Uterus (tissue), 4 donors: ENCODE results near the gene ZMYND8. TPM values are rescaled to one million over a fixed set of nuclear protein-coding genes. Genes with fewer than 3 reads are reported as not detected.
"Not testable (repeated sequence)": the region's sequence is repeated elsewhere in the genome, so short reads cannot be mapped to it uniquely, and the experiment has no call there.

ENCODE experiments used
- DNase-seq, 2 donors: peaks; one replicate each; pipeline ENCODE4 v3.0.0-alpha.2; 2019 to 2020
- H3K27ac ChIP-seq, 2 donors: fragments of 200-600 bp; sonication (generic); 1 replicate in 1 of 2; 2 replicates in 1 of 2; pipeline ENCODE4 v1.5.1; 2016 to 2018
- H3K27me3 ChIP-seq, 2 donors: fragments of 200-600 bp; sonication (generic); one replicate each; pipeline ENCODE4 v1.5.1; 2018 to 2019; ENCODE audit warnings: control low read depth in 1 of 2
- H3K36me3 ChIP-seq, 2 donors: fragments of 200-600 bp; sonication (generic); one replicate each; pipeline ENCODE4 v1.5.1; 2019; ENCODE audit warnings: control low read depth in 1 of 2
- H3K4me1 ChIP-seq, 2 donors: fragments of 200-600 bp; sonication (generic); one replicate each; pipeline ENCODE4 v1.5.1; 2018 to 2019; ENCODE audit warnings: control low read depth in 1 of 2
- H3K4me3 ChIP-seq, 2 donors: fragments of 200-600 bp; sonication (generic); 1 replicate in 1 of 2; 2 replicates in 1 of 2; pipeline ENCODE4 v1.5.1; 2018 to 2019; ENCODE audit warnings: mild to moderate bottlenecking in 1 of 2
- H3K9me3 ChIP-seq, 2 donors: fragments of 200-600 bp; sonication (generic); one replicate each; pipeline ENCODE4 v1.5.1; 2019; ENCODE audit warnings: control low read depth in 1 of 2
- CTCF ChIP-seq, 4 experiments: fragments of 200-600 bp in 2 of 4; fragments of 450-650 bp in 2 of 4; sonication (generic) in 2 of 4; IDR thresholded peaks; one replicate each; pipeline ENCODE4 v1.5.1; 2016 to 2019; ENCODE audit warnings: antibody characterized with exemption in 4 of 4, mild to moderate bottlenecking in 2 of 4, moderate library complexity in 1 of 4
- POLR2A ChIP-seq, 2 donors: fragments of 450-650 bp; IDR thresholded peaks; one replicate each; pipeline ENCODE4 v1.6.1; 2016; ENCODE audit warnings: antibody characterized with exemption in 2 of 2, mild to moderate bottlenecking in 1 of 2, moderate library complexity in 1 of 2
- intact Hi-C: fragments of 100-400 bp; cut with DNase I; formaldehyde crosslinking; loops from one replicate; pipeline ENCODE4 v1.15.1; 2023; ENCODE audit warnings: low total_unique reads
- total RNA-seq, 4 donors: library from RNA; depleted of rRNA in 3 of 4; stranded (reverse); fragments of >200 nt in 3 of 4; gene quantifications; one replicate each; pipeline versions ENCODE4 v1.1.0 to v1.2.4, GENCODE V29; 2014 to 2023
- donor health status: DM: yes; HTN: yes; CAD: no.

Gene ZMYND8
- total RNA-seq, 4 donors from 2014 or later = 10.2 to 26.7 (median 16.0) TPM

GRCh38 chr20:47310729-47311128 is 45.8 kb downstream of the ZMYND8 start:
- Histone ChIP-seq H3K36me3 (no peaks in the 10 kb centered on the region), H3K27me3 (no peaks in the 10 kb centered on the region), H3K27ac (no peak overlapping the region), H3K4me1 (peaks cover 0 to 10% of the 10 kb centered on the region in 2 donors), H3K4me3 (no peak overlapping the region), H3K9me3 (no peaks in the 10 kb centered on the region)
- intact Hi-C loops = no loop called here
- TF ChIP-seq POLR2A (IDR thresholded peaks at IDR 0.05) (no peak), CTCF (IDR thresholded peaks at IDR 0.05) (no peak)
- DNase-seq = no peak

DNA sequence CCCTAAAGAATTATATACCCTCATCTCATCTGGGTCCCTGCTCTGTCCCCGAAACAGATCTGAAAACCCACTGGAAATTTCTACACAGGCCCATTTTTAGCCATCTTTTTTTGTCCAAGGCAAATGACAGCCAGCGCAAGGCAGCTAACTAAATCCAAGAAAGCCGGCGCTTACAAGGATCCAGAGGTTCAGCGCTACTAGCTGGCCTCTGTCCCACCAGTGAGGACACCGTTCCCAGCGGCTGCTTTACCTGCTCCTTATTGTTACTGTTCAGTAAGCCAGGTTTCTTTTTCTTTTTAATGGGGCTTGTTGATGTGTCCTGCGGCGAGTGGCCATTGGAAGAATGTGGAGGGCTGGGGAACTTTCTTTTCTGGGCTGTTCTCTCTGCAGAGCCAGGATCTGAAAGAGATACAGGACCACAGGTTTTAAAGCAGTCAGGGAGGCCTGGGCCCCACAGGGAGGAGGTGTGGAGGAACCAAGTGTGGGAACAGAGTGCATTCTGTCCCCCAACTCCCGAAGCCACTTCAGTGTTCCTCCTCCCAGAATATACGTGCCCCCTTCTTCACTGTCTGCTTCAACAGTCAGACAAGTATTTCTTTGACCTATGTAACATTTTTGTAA is 46.6 kb downstream of the ZMYND8 start:
- H3K36me3 ChIP-seq = no peaks in the 10 kb centered on the region

GRCh38 chr20:47309394-47309793 is 47.1 kb downstream of the ZMYND8 start:
- H3K27me3 ChIP-seq = no peaks in the 10 kb centered on the region
- DNase-seq = no peak
- intact Hi-C loops = no loop called here
- H3K27ac ChIP-seq = no peak overlapping the region
- no peak overlapping the region for H3K4me3 ChIP-seq
- no peaks in the 10 kb centered on the region for H3K36me3 ChIP-seq
- TF ChIP-seq CTCF (IDR thresholded peaks at IDR 0.05) = no peak
- no peak for TF ChIP-seq POLR2A (IDR thresholded peaks at IDR 0.05)
- no peaks in the 10 kb centered on the region for H3K4me1 ChIP-seq
- no peaks in the 10 kb centered on the region for H3K9me3 ChIP-seq

More for the DNA sequence above, 46.6 kb downstream of the ZMYND8 start:
- Histone ChIP-seq H3K9me3 (no peaks in the 10 kb centered on the region), H3K4me3 (no peak overlapping the region), H3K27ac (no peak overlapping the region), H3K27me3 (no peaks in the 10 kb centered on the region), H3K4me1 (peaks cover 0 to 2% of the 10 kb centered on the region in 2 donors)
- intact Hi-C loops = no loop called here
- no peak for DNase-seq
- TF ChIP-seq POLR2A (IDR thresholded peaks at IDR 0.05) (no peak), CTCF (IDR thresholded peaks at IDR 0.05) (no peak)

DNA sequence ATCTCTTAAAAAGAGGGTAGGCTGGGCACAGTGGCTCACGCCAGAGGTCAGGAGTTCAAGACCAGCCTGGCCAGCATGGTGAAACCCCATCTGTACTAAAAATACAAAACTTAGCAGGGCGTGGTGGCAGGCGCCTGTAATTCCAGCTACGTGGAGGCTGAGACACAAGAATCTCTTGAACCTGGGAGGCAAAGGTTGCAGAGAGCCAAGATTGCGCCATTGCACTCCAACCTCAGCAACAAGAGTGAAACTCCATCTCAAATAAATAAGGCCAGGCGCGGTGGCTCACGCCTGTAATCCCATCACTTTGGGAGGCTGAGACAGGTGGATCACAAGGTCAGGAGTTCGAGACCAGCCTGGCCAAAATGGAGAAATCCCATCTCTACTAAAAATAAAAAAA is 48.9 kb downstream of the ZMYND8 start:
- H3K27ac ChIP-seq, H3K4me1 ChIP-seq, H3K36me3 ChIP-seq, H3K9me3 ChIP-seq, H3K4me3 ChIP-seq, intact Hi-C loops, H3K27me3 ChIP-seq, DNase-seq: not testable (repeated sequence)

- Histone ChIP-seq H3K4me1 (no peaks in the 10 kb centered on the region), H3K4me3 (no peak overlapping the region), H3K36me3 (no peaks in the 10 kb centered on the region), H3K9me3 (no peaks in the 10 kb centered on the region), H3K27ac (no peak overlapping the region), H3K27me3 (no peaks in the 10 kb centered on the region)
- intact Hi-C loops = no loop called here
- TF ChIP-seq CTCF (IDR thresholded peaks at IDR 0.05) = no peak
- TF ChIP-seq POLR2A (IDR thresholded peaks at IDR 0.05) = no peak
- DNase-seq = no peak
Observed at GRCh38 chr20:47306755-47307370, 49.6 kb downstream of the ZMYND8 start.
